GM21447 (cell line): Measurements from ENCODE around the gene FBXL16.

ENCODE experiments used
- ATAC-seq: cut with Tn5 transposase; IDR thresholded peaks from one replicate; pipeline ENCODE4 v1.9.1; 2021; ENCODE audit not compliant: unreplicated experiment

The FBXL16 gene

GRCh38 chr16:645852-646678 lies 59.5 kb downstream of the FBXL16 start:
- ATAC-seq = no peak

- no peak for ATAC-seq
Observed at GRCh38 chr16:644556-644955, 61.0 kb downstream of the FBXL16 start.

GRCh38 chr16:643050-643368 lies 62.6 kb downstream of the FBXL16 start:
- ATAC-seq = no peak
